ENCODE results near the gene ARL15. TPM values are rescaled to one million over a fixed set of nuclear protein-coding genes. Genes with fewer than 3 reads are reported as not detected.
"Not testable (repeated sequence)": the region's sequence is repeated elsewhere in the genome, so short reads cannot be mapped to it uniquely, and the experiment has no call there.

Gene ARL15
- total RNA-seq, 1 experiment from 2014 or later, result 13.0 TPM

- not testable (repeated sequence) for H3K4me1 Mint-ChIP-seq; H2BK5ac ChIP-seq (ENCODE audit: insufficient read length, low read length); H3K27ac Mint-ChIP-seq; H3K27ac ChIP-seq (ENCODE audit: insufficient read length, low read depth, low read length); H2AK5ac ChIP-seq (ENCODE audit: insufficient read length, low read length); H3T11ph ChIP-seq (ENCODE audit: low read length); H3K27me3 ChIP-seq (ENCODE audit: insufficient read depth, low read length); DNase-seq; H2AFZ ChIP-seq (ENCODE audit: low read length); H3K79me2 ChIP-seq (ENCODE audit: insufficient read depth, low read length); H3K4ac ChIP-seq (ENCODE audit: low read depth, low read length); H3K18ac ChIP-seq (ENCODE audit: insufficient read length, low read depth, low read length); H3K4me1 ChIP-seq (ENCODE audit: insufficient read depth, low read length); H4K20me1 ChIP-seq (ENCODE audit: control insufficient read depth, insufficient read depth, insufficient read length); H3K4me2 ChIP-seq (ENCODE audit: insufficient read depth, insufficient read length, low read length); H4K8ac ChIP-seq (replicated peaks; ENCODE audit: insufficient read length, low read depth, low read length); H2BK15ac ChIP-seq (ENCODE audit: low read depth, low read length); H3K9ac ChIP-seq (ENCODE audit: extremely low read depth, insufficient read length, low read length); H4K91ac ChIP-seq (ENCODE audit: insufficient read length, low read depth, low read length); H3K23ac ChIP-seq (ENCODE audit: insufficient read length, low read depth, low read length); H2BK120ac ChIP-seq (ENCODE audit: low read depth, low read length, poor library complexity, severe bottlenecking); H3K23me2 ChIP-seq (ENCODE audit: insufficient read length, low read depth, low read length, poor library complexity, severe bottlenecking); H2BK20ac ChIP-seq (ENCODE audit: low read depth, low read length, poor library complexity, severe bottlenecking); H3K79me1 ChIP-seq (ENCODE audit: insufficient read depth, low read depth, low read length, poor library complexity, severe bottlenecking); H3K56ac ChIP-seq (ENCODE audit: insufficient read length, low read depth, low read length); H3K14ac ChIP-seq (ENCODE audit: insufficient read depth, low read length); H3K27me3 Mint-ChIP-seq (ENCODE audit: low read depth); H3K4me3 Mint-ChIP-seq; H4K5ac ChIP-seq (ENCODE audit: insufficient read length, low read depth, low read length); H2BK12ac ChIP-seq (ENCODE audit: insufficient read length, low read depth, low read length)
- H3K9me3 Mint-ChIP-seq, result peaks cover 57 to 63% of the 10 kb centered on the region in 2 experiments
- H3K36me3 Mint-ChIP-seq (ENCODE audit: insufficient read depth in 1 of 3, low read depth in 3 of 3), result peaks cover 13 to 37% (median 35%) of the 10 kb centered on the region in 3 experiments
- WGBS (ENCODE audit: extremely low coverage, insufficient read length, low lambda C conversion rate), result no CpG with 5 or more reads among the region's 1 CpG
- peaks cover 10% of the 10 kb centered on the region for H3K9me3 ChIP-seq (ENCODE audit: control insufficient read depth, low read depth, low read length)
These were observed 42.2 kb upstream of the ARL15 start for GRCh38 chr5:54352580-54352979.
